ENCODE data around the gene ZNF232. TPM values are rescaled to one million over a fixed set of nuclear protein-coding genes. Genes with fewer than 3 reads are reported as not detected.
"Not testable (repeated sequence)": the region's sequence is repeated elsewhere in the genome, so short reads cannot be mapped to it uniquely, and the experiment has no call there.

The ZNF232 gene
- total RNA-seq, result 51.1 and 56.3 TPM in 2 replicates
- long read RNA-seq, transcript ZNF232-208 (4 exons, 1,610 nt), result minor isoform, 8 of 171 reads
- long read RNA-seq, transcript ZNF232-205 (5 exons, 1,553 nt), result major isoform, 34 of 171 reads
- long read RNA-seq, partial matches to known transcripts, result 48 of 171 reads
- long read RNA-seq, other reads (novel, unspliced or antisense), result 77 of 171 reads

DNA sequence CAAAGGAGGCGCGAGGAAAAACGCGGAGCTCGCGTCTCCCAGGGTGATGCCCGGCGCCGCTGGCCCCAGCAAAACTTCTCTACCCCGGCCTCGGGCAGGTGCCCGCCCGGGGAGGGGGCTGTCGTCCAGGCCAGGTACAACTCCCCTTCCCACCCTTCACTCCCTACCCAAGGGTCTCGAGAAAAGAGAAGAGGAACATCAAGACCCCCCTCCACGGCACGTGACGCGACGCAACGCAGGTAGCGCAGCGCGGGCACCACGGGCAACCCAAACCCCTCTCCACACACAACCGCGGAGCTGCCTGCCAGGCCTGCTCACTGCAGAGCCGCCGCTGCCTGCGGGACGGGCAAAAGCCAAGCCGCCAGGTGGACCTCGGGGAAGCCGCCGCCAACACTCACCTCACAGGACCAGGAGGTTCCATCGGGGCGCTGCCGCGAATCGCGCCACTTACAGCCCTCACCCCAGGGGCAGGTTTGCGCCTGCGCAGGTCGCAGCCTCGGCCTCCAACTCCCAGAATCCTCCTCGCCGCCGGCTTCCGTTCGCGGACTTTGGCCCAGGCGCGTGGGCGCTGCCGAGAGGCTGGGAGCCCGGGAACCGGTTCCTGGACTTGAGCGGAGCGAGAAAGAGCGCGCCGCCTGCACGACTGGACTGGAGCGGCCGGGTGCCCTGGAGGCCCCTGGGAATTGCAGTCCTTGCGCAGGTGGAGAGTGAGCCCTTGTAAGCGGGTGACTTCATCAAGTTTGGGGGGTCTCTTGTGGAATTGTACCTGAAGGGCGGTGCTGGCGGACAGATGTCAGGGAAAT is at the start of gene ZNF232:
Gene ZNF232 (minus strand): TSS at position 477 of the 803 bp plus-strand sequence. CDS start 56 bp downstream, at position 421.
- H3K9me3 Mint-ChIP-seq (ENCODE audit: low read depth), result peaks cover 1% of the 10 kb centered on the region
- peaks cover 28% of the 10 kb centered on the region for H3K36me3 Mint-ChIP-seq (ENCODE audit: insufficient read depth)
- peak within 1 kb of the TSS; percentile 99 for H3K27ac Mint-ChIP-seq
- peak within 1 kb of the TSS; percentile 78 for H3K4me3 Mint-ChIP-seq (ENCODE audit: low read depth)
- DNase-seq (ENCODE audit: low spot score, unreplicated experiment), result peak; percentile 96
- peaks cover 23% of the 10 kb centered on the region for H3K4me1 Mint-ChIP-seq (ENCODE audit: low read depth)
- TF ChIP-seq, protein P1, sequence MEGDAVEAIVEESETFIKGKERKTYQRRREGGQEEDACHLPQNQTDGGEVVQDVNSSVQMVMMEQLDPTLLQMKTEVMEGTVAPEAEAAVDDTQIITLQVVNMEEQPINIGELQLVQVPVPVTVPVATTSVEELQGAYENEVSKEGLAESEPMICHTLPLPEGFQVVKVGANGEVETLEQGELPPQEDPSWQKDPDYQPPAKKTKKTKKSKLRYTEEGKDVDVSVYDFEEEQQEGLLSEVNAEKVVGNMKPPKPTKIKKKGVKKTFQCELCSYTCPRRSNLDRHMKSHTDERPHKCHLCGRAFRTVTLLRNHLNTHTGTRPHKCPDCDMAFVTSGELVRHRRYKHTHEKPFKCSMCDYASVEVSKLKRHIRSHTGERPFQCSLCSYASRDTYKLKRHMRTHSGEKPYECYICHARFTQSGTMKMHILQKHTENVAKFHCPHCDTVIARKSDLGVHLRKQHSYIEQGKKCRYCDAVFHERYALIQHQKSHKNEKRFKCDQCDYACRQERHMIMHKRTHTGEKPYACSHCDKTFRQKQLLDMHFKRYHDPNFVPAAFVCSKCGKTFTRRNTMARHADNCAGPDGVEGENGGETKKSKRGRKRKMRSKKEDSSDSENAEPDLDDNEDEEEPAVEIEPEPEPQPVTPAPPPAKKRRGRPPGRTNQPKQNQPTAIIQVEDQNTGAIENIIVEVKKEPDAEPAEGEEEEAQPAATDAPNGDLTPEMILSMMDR (IDR thresholded peaks at IDR 0.05; ENCODE audit: unreplicated experiment), result no peak
- H3K27me3 Mint-ChIP-seq, result peaks cover 1% of the 10 kb centered on the region

DNA sequence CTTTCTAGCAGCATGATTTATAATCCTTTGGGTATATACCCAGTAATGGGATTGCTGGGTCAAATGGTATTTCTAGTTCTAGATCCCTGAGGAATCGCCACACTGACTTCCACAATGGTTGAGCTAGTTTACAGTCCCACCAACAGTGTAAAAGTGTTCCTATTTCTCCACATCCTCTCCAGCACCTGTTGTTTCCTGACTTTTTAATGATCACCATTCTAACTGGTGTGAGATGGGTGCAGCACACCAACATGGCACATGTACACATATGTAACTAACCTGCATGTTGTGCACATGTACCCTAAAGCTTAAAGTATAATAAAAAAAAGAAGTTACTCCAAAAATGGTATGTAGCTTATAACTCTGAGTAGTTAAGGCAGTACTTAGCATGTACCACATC is 49.0 kb upstream of the ZNF232 start:
- H3K36me3 Mint-ChIP-seq (ENCODE audit: insufficient read depth); H3K27ac Mint-ChIP-seq; H3K9me3 Mint-ChIP-seq (ENCODE audit: low read depth); DNase-seq (ENCODE audit: low spot score, unreplicated experiment); H3K4me3 Mint-ChIP-seq (ENCODE audit: low read depth); H3K4me1 Mint-ChIP-seq (ENCODE audit: low read depth): not testable (repeated sequence)
- peaks cover 19% of the 10 kb centered on the region for H3K27me3 Mint-ChIP-seq

DNA sequence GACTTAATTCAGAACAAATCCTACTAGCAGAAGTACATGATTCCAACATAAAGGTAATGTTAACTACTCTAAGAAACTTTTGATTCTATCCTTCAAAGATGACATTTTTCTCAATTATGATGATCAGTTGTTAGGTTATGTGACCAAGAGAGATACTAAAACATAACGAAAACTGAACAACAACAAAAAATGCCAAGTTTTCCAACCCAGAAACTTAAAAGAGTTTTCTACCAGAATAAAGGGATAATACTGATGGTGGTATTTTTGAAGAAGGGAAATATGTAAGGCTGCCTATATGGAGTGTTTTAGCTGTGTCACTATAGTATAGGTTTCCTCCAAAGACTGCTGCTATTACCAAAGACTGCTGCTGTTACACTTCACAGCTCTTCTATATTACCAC is 34.4 kb upstream of the ZNF232 start:
- H3K36me3 Mint-ChIP-seq (ENCODE audit: insufficient read depth), result not testable (repeated sequence)

DNA sequence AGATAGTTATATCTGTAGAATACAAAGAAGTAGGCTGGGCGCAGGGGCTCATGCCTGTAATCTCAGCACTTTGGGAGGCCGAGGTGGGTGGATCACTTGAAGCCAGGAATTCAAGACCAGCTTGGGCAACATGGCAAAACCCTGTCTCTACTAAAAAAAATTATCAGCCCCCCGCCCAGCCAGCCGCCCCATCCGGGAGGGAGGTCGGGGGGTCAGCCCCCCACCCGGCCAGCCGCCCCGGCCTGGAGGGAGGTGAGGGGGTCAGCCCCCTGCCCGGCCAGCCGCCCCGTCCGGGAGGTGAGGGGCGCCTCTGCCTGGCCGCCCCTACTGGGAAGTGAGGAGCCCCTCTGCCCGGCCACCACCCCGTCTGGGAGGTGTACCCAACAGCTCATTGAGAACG is 31.2 kb upstream of the ZNF232 start:
- H3K27me3 Mint-ChIP-seq; H3K9me3 Mint-ChIP-seq (ENCODE audit: low read depth); H3K27ac Mint-ChIP-seq; H3K36me3 Mint-ChIP-seq (ENCODE audit: insufficient read depth); H3K4me1 Mint-ChIP-seq (ENCODE audit: low read depth); H3K4me3 Mint-ChIP-seq (ENCODE audit: low read depth); DNase-seq (ENCODE audit: low spot score, unreplicated experiment): not testable (repeated sequence)

More for the DNA sequence above, 34.4 kb upstream of the ZNF232 start:
- H3K27ac Mint-ChIP-seq; H3K4me3 Mint-ChIP-seq (ENCODE audit: low read depth); H3K4me1 Mint-ChIP-seq (ENCODE audit: low read depth); DNase-seq (ENCODE audit: low spot score, unreplicated experiment); H3K9me3 Mint-ChIP-seq (ENCODE audit: low read depth): not testable (repeated sequence)
- peaks cover 11% of the 10 kb centered on the region for H3K27me3 Mint-ChIP-seq

DNA sequence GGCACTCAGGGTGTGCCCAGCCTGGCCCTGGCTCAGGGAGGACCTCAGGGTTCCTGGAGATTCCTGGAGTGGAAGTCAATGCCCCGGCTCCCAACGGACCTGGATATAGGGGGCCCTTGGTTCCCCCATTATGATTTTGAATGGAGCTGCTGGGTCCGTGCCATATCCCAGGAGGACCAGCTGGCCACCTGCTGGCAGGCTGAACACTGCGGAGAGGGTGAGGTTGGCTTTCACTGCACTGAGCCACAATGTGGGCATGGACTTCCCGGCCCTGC is 27.7 kb upstream of the ZNF232 start:
- no peak overlapping the region for H3K27ac Mint-ChIP-seq
- H3K36me3 Mint-ChIP-seq (ENCODE audit: insufficient read depth), result no peaks in the 10 kb centered on the region
- no peaks in the 10 kb centered on the region for H3K27me3 Mint-ChIP-seq
- no peak overlapping the region for H3K4me3 Mint-ChIP-seq (ENCODE audit: low read depth)
- DNase-seq (ENCODE audit: low spot score, unreplicated experiment), result no peak
- no peaks in the 10 kb centered on the region for H3K9me3 Mint-ChIP-seq (ENCODE audit: low read depth)
- TF ChIP-seq, protein P1 (IDR thresholded peaks at IDR 0.05; ENCODE audit: unreplicated experiment), result no peak
- H3K4me1 Mint-ChIP-seq (ENCODE audit: low read depth), result no peaks in the 10 kb centered on the region

DNA sequence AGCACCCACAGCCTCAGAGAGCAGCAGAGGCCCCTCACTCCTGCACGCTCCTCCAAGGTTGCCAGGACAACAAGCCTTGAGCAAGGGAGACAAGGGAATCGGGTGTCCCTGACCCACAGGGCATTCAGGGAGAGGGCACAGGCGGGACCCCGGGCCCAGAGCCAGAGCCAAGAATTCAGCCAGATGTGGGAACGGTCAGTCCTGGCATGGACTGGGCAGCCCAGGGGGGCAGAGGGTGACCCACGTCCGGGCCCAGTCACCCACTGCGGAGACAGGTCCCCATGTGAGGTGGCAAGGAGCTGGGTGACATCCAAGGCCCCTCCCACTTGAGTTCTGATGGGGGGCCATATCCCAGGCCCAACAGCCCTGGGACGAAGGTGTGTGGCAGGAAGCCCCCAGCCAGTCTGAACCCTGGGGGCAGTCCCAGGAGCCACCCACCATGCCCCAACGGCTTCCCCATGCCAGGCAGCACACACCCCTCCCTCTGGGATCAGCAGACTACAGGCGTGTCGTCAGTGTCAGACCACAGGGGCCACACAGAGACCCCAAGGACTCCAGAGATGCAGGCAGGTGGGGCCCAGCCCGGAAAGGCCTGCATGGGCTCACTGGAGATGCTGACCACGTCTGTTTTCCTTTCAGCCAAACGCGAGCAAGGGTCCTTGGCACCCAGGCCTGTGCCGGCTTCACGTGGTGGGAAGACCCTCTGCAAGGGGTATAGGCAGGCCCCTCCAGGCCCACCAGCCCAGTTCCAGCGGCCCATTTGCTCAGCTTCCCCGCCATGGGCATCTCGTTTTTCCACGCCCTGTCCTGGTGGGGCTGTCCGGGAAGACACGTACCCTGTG is 27.2 kb upstream of the ZNF232 start:
- H3K27ac Mint-ChIP-seq, result peak overlapping the region; percentile 84
- no peaks in the 10 kb centered on the region for H3K27me3 Mint-ChIP-seq
- H3K4me1 Mint-ChIP-seq (ENCODE audit: low read depth), result no peaks in the 10 kb centered on the region
- TF ChIP-seq, protein P1 (IDR thresholded peaks at IDR 0.05; ENCODE audit: unreplicated experiment), result no peak
- DNase-seq (ENCODE audit: low spot score, unreplicated experiment), result no peak
- no peaks in the 10 kb centered on the region for H3K36me3 Mint-ChIP-seq (ENCODE audit: insufficient read depth)
- no peak overlapping the region for H3K4me3 Mint-ChIP-seq (ENCODE audit: low read depth)
- no peaks in the 10 kb centered on the region for H3K9me3 Mint-ChIP-seq (ENCODE audit: low read depth)

DNA sequence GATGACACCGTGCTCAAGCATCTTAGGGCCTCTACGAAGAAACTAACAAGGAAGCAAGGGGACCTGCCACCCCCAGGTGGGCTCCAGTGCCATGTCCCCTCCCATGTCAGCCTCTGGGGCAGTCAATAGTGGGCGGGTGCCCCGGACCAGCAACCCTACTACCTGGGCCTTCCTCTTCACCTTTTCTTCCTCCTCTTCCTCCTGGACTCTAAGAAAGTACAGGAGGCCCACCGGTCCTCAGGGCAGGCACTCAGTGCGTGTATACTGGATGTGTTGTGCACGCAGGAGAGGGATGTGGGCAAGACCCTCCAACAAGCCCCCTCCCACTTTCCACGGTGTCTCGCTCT is 26.5 kb upstream of the ZNF232 start:
- DNase-seq (ENCODE audit: low spot score, unreplicated experiment); H3K4me1 Mint-ChIP-seq (ENCODE audit: low read depth); H3K4me3 Mint-ChIP-seq (ENCODE audit: low read depth); H3K9me3 Mint-ChIP-seq (ENCODE audit: low read depth); H3K27me3 Mint-ChIP-seq; H3K36me3 Mint-ChIP-seq (ENCODE audit: insufficient read depth): not testable (repeated sequence)
- peak overlapping the region; percentile 84 for H3K27ac Mint-ChIP-seq

DNA sequence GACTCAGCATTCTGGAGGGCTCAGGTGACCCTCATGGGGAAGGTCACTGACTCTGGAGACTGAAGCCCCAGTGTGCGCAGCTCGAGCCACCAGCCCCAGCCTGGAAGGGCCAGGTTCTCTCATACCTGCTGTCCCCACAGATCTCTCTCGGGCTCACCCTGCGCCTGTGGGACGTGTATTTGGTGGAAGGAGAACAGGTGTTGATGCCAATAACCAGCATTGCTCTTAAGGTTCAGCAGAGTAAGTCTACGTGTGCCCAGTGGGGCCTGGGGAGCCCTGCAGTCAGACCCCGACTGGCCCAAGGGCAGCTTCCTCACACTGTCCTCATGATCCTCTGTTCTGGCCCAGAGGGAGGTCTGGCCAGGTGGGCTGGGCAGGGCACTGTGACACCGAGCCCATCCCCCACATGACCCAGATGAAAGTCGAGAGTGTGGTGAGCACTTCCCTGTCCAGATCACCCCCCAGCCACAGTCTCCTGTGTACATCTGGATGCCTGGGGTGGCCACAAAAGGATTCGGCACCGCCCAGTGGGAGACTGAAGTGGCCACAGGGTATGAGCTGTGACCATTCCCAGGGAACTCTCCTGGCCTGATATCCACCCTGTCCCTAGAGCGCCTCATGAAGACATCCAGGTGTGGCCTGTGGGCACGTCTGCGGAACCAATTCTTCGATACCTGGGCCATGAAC is 26.0 kb upstream of the ZNF232 start:
- not testable (repeated sequence) for H3K36me3 Mint-ChIP-seq (ENCODE audit: insufficient read depth); H3K4me3 Mint-ChIP-seq (ENCODE audit: low read depth); H3K27ac Mint-ChIP-seq

DNA sequence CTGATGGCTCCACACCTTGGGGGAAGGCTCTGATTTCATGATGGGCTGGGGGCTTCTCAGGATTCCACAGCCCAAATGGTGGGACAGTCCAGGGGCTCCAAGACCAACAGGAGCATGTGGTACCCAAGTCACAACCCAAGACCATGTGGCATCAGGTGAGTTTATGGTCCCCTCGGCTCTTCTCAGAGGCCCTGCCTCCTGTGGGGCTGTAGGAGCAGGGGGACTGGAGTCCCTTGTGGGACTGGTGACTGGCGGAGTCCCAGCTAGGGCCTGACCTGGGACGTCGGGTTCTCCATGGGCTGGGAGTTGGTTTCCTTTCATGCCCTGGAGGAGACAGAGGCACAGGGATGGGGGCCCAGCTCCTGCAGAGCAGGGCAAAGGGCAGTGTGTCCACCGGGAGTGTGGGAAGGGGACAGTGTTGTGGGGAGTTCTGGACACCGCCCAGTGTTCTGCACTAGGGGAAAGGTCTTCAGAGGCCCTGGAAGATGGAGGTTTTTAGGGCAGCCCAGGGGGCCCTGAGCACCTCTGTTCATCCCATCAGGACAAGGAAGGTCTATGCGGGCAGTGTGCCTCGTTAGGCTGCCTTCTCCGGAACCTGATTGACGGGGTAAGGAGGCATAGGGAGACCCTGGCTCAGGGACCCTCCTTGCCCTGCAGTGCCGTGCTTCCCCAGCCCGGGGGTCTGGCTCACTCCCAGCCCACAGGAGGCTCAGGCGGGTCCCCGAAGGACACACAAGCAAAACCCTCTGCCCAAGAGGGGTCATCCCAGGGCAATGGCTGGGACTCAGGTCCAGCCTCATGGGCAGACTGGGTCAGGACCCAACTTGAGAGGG is 25.1 kb upstream of the ZNF232 start:
- H3K27me3 Mint-ChIP-seq; H3K4me1 Mint-ChIP-seq (ENCODE audit: low read depth); H3K27ac Mint-ChIP-seq; H3K4me3 Mint-ChIP-seq (ENCODE audit: low read depth); H3K36me3 Mint-ChIP-seq (ENCODE audit: insufficient read depth); DNase-seq (ENCODE audit: low spot score, unreplicated experiment); H3K9me3 Mint-ChIP-seq (ENCODE audit: low read depth): not testable (repeated sequence)

More for the DNA sequence above, 26.0 kb upstream of the ZNF232 start:
- not testable (repeated sequence) for H3K27me3 Mint-ChIP-seq; H3K4me1 Mint-ChIP-seq (ENCODE audit: low read depth); DNase-seq (ENCODE audit: low spot score, unreplicated experiment); H3K9me3 Mint-ChIP-seq (ENCODE audit: low read depth)
